HPDE6-E6E7 (cell line): ENCODE measurements around the gene BRAP.
A peak's percentile ranks its signal among the peaks of the same experiment; 100 is the strongest.
"Not testable (repeated sequence)": the region's sequence is repeated elsewhere in the genome, so short reads cannot be mapped to it uniquely, and the experiment has no call there.

Experiments used
- DNase-seq: peaks from one replicate; pipeline ENCODE4 v3.0.0; 2011; ENCODE audit warnings: missing footprints; ENCODE audit errors: extremely low spot score

Gene BRAP

DNA sequence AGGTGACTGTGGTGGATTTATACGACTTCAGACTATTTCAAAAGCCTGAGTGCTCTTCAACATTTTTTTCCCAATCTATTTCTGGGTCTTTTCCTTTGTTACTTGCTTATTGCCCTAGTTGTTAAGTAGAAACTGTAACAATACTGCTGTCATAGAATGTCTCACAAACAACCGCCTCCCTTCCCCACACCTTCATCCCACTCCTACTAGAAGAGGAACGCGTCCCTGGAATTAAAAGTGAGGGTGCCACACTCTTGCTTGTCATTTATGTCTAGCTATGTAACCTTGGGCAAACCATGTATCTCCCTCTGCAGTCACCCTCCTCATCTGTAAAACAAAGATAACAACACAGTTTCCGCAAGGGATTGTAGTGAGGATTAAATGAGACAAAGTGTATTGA, 8.6 kb downstream of the BRAP start:
- DNase-seq = no peak

DNA sequence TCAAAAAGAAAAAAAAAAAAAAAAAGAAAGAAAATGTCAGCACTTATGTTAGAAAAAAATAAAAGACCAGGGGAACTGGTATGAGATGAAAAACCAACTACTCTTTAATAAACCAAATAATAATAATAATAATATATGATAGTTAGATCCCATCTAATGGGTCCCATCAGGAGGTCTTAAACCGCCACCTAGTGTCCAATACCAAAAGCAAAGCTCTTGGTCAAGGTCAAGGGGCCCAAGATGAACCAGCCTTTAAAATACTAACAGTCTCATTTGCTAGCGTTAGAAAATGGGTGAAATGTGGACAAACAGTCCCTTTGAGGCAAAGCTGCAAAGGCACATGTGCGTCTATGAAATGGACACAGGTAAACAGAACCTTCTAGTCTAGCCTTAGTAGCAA, 12.3 kb downstream of the BRAP start:
- no peak for DNase-seq

DNA sequence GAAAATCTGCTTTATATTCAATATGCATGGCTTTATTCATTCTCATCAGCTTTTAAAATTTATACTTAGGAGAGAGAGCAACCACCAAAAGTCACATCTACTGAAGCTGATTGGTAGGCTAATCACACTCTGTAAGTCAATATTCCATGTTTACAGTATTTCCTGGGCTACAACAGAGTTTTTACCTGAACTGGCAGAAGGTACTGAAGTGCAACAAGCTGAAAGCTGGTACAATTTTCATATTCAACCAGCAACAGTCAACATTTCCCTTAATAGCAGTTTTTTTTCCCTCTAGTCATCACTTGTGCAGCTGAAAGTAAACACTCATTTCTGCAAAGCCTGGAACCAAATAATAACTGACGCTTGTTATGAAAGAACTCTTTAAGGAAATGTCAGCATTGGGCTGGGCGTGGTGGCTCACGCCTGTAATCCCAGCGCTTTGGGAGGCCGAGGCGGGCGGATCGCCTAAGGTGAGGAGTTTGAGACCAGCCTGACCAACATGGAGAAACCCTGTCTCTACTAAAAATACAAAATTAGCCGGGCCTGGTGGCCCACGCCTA, 12.9 kb downstream of the BRAP start:
- DNase-seq = no peak

DNA sequence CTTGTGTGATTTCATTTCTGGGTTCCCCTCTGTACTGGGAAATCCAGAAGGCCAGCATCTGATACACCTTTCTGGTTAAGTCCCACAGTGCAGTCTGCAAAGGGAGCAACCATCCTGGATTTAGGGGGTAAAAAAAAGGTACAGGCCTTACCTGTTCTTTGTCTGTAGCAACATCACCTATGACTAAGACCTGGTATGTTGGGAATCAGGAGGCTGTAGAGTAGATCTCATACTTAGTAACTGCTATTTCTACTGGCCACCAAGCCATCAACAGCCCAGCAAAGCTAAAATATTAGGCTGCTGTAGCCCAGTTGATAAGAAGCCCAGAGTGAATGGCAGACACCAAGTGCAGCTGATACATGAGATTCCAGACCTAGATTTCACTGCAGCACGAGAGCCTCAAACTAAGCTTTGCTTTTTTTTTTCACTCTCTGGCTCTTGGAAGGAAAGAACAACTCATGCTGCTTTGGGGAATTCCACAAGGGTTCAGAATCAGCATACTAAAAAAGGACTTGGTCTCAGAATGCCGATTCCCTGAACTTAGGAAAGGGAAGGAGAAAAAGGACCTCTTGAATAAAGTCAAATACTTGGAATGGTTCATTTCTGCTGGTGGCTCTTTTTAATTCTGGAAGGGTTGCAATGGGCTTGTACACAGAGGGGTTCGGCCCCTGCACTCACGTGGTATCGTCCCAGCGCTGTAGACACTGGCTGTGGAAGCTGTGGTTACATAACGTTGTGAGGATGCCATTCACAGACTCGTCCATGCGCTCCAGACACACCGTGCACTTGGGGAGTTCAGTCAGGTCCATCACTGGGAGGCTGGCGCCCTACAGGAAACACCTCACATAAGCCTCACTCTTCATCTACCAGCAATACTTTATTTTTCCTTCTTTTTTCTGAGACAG, 20.5 kb downstream of the BRAP start:
- DNase-seq = no peak

DNA sequence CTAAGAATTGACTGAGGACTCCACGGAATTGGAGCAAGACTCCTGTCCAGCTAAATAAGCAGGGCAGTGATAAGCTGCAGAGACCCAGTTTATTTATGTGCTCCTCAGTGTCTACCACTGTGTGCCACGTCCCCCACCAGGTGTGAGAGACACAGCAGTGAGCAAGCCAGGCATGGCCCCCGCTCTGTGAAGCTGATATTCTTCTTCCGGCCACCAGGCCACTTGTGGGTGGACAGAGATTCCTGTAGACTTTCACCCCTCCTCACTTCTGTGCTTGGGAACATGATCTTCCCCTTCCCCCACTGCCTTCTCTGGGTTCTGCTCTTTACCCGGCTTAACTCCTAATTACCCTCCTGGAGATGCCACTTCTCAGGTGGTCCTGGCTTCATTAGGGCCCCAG, 21.3 kb downstream of the BRAP start:
- DNase-seq = no peak

DNA sequence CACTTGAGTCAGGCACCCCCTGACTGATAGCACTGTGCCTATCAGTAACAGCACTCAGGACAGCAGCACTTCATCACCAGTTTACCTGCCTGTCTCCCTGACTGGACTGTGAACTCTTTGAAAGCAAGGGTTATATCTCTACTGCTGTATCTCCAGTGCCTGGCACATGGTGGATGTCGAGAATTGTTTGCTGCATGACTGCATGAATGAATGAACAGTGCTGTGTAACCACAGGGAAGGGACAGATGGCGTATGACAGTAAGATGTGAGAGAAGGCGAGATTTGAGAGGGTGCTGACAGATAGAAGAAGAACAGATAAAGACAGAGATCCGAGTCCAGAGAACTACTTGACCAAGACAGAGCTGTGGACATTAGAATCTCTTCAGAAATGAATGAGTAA, 29.7 kb downstream of the BRAP start:
- no peak for DNase-seq

DNA sequence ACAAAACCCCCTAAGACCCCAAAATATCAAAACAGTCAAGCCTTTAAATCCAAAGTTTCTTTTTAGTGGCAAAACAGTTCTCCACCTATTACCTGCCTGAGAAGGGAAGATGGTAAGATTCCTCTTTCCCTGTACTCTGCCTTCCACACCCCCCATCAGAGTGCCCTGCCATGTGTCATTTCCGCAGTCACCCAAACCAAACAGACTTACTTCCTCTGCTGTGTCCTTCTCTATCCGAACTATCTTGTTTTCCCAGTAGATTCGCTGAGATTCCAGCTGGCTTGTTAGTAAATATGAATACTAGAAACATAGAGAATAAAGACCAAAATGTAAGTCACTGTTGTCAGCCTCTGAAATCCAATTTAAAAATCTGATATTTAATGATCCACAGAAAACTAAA, 30.4 kb downstream of the BRAP start:
- no peak for DNase-seq

DNA sequence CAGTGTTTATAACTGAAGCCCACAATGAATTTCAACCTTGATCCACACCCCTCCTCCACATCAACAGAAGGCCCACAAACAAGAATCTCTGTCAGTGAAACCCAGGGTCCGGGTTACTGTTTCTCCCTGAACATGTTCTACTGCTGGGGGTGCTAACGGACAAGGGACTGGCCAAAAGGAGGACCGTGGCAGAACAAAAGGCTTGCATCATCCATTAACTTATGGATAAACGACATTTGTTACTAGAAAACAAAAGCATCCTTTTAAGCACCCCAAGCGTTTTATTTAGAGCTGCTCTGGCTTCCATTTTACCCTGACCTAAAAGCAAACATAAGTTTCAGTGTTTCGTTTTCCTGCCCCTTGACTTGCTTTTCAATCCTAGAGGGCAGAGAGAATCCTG, 32.2 kb downstream of the BRAP start:
- no peak for DNase-seq

DNA sequence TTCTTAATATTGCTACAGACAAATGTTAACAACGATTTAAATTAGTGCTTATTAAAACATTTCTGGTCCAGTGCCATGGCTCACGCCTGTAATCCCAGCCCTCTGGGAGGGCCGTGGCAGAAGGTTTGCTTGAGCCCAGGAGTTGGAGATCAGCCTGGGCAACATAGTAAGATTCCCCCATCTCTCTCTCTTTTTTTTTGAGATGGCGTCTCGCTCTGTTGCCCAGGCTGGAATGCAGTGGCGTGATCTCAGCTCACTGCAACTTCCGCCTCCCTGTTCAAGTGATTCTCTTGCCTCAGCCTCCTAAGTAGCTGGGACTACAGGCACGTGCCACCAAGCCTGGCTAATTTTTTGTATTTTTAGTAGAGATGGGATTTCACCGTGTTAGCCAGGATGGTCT, 33.2 kb downstream of the BRAP start:
- DNase-seq = not testable (repeated sequence)

DNA sequence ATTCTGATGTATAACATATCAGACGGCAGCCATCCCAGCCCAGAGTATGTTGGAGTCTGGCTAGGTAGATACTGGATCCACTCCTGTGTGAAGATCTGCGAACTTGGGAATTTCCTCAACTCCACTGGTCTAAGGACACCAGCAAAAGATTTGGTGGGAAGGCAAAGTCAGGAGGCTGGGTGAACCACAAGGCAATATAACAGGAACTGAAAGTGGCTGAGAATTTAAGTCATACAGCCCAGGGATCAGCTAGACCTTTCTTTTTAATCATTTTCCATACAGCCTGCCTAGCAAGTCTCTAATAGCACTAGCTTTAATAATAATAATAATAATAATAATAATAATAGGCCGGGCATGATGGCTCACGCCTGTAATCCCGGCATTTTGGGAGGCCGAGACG, 34.8 kb downstream of the BRAP start:
- no peak for DNase-seq

DNA sequence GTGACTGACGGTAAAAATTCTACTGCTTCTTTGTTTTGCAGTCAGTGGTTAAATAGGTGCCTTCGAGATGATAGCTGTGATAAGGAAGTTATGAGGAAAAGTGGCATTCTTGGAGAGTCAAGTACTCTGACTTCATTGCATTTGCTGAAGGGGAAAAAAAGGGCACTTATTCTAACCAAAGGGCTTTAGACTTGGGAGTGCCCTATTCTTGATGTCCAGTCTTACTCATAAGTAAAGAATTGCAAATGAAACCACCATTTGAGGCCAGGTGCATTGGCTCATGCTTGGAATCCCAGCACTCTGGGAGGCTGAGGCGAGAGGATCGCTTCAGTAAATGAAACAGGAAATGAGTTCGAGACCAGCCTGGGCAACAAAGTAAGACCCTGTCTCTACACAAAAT, 40.3 kb downstream of the BRAP start:
- no peak for DNase-seq

DNA sequence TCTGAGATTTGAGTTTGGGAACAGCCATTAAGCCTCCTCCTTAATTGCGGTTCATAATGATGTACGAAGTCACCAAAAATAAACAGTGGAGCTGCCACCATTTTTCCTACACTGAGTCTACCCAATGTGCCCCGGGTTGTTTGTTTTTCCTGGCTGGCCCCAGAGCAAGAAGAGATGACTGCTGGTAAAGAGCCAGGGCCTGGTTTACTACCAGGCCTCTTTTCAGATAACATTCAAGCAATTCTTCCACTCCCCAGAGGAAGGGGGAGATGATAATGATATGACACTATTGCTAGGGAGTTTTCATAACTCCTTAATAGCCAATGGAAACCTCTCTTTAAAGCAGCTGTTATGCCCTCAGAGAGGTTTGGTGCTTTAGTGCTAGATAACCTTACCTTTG, 42.3 kb downstream of the BRAP start:
- no peak for DNase-seq

DNA sequence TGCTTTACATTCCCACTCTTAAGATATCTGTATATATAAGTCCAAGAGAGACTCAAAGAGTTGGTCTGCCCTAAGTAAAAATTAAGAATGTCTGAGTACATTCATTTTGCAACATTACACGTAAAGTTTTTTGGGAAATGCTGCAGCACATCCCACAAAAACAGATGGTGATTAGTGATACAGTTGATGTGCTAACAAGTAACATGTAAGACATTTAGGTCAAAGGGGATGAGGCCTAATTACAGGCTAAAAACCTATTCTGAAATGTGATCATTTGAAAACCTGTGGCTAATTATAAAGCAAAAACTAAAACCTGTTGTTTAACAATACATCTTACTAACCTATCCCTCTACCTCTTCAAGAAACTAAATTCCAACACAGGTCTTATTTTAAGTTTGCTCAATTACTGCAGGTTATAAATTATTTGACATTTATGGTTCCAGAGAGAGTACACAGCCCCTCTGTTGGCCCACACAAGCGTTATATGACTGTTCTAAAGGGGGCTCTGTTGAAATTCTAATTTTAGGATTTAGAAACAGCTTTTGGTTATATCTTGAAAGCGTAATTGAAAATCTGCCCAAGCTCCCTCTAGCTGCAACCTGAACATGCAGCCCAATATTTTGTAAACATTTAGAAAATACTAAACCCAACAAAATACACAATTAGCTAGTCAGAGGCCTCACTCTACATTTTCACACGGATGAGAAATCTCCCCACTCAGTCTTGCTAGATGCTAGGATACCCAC, 42.9 kb downstream of the BRAP start:
- no peak for DNase-seq

DNA sequence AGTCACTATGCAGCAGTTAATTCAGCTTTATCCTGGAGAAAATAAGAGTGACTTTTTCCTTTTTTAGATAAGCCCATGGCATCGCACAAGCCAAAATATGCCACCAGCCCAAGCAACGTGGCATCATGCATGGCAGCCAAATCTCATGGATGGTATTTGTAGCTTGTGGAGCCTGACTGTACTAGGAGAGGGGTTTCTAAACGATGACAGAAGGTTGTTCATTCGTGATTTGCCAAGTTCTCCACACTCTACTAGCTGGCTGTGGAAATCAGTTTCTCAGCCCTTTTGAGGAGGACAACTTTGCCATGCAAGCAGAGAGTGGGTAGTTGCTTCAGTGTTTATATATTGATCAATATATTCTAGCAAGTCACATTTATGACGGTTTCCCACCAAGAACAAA, 45.2 kb downstream of the BRAP start:
- DNase-seq = no peak

DNA sequence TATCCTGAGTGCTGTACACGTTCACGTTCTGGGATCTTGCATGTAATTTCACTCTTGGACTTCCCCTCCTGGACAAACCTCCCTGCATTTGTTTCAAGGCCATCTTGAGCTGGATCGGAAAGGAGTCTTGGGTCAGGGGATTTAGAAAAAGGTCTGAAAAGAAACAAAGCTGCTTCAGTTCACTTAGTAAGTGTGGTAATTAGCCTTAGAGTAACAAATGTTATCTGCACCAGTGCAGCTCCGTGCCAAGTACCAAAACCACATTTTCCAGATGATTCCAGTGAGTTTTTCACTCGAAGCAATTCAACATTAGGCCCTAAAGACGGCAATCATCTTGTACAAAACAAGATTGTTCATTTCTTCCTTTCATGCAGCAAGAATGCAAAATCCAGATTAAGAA, 47.2 kb downstream of the BRAP start:
- DNase-seq = no peak

DNA sequence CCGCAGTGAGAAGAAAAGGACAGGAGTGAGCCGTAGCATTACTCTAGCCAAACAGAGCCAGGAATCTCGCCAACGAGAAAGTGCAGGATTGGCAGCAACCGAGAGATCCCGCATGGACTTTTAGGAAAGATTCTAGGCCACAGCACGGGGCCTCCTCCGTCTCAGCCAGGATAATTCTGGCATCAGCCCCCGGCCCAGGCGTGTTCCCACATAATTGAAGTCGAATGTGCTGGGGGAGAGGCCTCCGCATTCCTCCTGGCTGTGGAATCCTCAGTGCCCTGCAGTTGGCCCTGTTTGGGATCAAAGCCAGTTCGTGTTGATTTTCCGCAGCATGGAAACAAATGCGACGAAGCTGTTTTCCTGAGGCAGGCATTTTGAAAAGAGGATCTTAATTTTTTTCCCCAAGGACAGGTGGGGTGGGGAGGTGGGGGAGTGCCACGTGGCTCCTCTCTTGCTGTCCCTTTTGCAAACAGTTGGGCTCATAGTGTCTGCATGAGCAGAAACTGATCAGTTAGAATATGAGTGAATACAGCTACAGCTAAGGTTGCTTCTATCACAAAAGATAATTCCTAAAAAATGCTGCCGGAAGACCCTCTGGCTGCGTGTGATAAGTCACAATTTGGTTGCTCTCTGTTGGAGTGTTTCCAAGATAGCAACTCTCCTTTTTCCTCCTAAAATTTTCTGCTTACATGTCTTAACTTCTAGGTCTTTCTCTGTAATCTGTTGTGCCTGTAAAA, 49.4 kb downstream of the BRAP start:
- DNase-seq = no peak

DNA sequence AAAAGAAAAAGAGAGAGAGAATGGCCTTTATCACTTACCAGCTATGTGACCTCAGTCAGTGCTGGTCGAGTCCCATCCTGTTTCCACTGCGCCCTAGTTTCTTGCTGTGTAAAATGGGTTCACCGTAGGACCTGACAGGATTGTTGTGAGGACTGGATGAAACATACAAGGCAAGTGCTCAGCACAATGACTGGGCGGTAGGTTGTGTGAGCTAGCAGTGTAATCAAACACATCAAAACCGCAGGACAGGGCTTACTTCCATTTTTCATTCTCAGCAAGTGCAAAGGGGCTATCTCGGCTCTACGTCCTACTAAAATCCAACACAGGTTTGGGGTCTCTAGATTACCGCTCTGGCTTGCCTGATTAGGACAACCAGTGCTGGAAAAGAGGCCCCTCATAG, 50.2 kb downstream of the BRAP start:
- no peak for DNase-seq

DNA sequence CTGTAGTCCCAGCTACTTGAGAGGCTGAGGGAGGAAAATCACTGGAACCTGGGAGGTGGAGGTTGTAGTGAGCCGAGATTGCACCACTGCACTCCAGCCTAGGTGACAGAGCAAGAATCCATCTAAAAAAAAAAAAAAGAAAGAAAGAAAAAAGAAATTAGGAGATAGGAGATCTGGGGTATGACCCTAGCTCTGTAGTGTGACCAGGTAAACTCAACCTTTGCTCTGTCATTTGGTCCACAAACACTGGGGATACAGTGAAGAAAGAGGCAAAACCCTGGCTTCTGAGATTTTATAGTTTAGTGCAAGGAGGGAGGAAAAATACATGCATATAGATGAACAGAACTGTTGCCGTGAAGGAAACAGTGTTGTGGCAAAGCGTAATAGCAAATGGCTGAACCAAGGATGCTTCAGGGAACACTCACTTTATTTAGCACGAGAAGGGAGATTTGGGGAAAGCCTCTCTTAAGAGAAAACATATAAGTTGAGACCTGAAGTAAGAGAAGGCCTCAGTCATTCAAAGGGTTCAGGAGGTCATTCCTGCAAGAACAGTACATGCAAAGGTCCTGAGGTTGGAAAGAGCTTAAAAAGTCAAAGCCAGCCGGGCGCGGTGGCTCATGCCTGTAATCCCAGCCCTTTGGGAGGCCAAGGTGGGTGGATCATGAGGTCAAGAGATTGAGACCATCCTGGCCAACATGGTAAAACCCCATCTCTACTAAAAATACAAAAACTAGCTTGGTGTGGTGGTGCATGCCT, 57.1 kb downstream of the BRAP start:
- DNase-seq = no peak

DNA sequence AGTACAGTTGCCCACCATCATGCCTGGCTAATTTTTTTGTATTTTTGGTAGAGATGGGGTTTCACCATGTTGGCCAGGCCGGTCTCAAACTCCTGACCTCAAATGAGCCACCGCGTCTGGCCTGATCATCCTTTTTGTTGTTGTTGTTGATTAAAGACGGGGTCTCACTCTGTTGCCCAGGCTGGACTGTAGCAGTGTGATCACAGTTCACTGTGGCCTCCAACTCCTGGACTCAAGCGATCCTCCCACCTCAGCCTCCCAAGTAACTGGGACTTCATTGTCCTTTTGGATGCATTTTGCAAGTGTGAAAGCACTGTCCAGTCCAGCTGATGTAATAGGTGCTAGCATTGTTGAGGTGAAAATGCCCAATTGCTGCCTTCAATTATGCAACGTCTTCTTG, 59.5 kb downstream of the BRAP start:
- DNase-seq = no peak

DNA sequence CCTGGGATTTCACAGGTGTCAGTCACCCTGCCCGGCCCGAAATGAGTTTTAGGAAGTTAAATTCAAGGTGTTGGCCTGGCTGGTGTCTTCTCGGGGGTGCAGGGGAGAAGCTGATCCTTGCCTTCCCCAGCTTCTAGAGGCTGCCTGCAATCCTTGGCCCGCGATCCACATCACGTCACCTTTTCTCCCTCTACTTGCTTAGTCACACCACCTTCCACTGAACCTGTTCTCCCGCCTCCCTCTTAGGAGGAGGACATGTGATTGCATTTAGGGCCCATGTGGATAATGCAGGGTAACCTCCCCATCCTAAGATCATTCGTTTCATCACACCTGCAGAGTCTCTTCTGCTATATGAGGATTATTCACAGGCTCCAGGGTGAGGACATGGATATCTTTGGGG, 61.2 kb downstream of the BRAP start:
- peak; percentile 76 for DNase-seq

DNA sequence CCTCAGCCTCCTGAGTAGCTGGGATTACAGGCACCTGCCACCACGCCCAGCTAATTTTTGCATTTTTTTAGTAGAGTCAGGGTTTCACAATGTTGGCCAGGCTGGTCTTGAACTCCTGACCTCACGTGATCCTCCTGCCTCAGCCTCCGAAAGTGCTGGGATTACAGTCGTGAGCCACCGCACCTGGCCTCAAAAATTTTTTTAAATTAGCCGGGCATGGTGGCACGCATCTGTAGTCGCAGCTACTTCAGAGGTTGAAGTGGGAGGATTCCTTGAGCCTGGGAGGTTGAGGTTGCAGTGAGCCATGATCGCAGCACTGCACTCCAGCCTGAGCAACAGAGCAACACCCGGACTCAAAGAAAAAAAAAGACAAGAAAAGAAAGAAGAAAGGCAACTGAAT, 67.9 kb downstream of the BRAP start:
- not testable (repeated sequence) for DNase-seq
